OCI-LY3 (cell line): ENCODE measurements around the gene TYSND1.

Source experiments
- EZH2phosphoT487 ChIP-seq: fragments of 200-600 bp; shearing (Covaris generic); IDR thresholded peaks from 2 replicates; pipeline ENCODE4 v1.6.1; 2018; ENCODE audit warnings: antibody characterized with exemption, mixed run types, low read depth
- TF ChIP-seq, protein P1 (sequence below): fragments of 200-600, 300-600 bp; sonication (generic); IDR thresholded peaks from 2 replicates; pipeline ENCODE4 v1.5.1; 2014; ENCODE audit warnings: antibody characterized with exemption, low read length, low read depth

DNA sequence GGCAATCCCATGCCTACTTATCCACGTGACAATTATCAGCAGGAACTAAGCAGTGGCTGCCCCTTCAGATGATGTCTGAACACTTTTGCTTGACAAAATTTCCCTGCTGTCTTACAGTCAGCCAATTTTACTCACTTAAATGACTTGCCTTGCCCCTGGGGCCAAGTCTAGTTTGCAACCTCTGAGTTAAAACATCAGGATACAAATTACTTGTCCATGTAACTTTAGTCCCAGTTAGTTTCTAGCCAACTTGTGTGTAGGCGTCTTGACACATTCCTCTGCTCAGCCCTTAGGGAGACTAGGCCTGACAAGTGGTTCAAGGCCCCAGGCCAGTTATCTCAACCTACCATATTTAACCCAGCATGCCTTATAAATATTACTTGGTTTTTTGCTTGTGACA lies 11.6 kb upstream of the TYSND1 start:
- TF ChIP-seq, protein P1, sequence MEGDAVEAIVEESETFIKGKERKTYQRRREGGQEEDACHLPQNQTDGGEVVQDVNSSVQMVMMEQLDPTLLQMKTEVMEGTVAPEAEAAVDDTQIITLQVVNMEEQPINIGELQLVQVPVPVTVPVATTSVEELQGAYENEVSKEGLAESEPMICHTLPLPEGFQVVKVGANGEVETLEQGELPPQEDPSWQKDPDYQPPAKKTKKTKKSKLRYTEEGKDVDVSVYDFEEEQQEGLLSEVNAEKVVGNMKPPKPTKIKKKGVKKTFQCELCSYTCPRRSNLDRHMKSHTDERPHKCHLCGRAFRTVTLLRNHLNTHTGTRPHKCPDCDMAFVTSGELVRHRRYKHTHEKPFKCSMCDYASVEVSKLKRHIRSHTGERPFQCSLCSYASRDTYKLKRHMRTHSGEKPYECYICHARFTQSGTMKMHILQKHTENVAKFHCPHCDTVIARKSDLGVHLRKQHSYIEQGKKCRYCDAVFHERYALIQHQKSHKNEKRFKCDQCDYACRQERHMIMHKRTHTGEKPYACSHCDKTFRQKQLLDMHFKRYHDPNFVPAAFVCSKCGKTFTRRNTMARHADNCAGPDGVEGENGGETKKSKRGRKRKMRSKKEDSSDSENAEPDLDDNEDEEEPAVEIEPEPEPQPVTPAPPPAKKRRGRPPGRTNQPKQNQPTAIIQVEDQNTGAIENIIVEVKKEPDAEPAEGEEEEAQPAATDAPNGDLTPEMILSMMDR = no peak
- TF ChIP-seq EZH2phosphoT487 = no peak
